ENCODE results near the gene FLYWCH1.

DNA sequence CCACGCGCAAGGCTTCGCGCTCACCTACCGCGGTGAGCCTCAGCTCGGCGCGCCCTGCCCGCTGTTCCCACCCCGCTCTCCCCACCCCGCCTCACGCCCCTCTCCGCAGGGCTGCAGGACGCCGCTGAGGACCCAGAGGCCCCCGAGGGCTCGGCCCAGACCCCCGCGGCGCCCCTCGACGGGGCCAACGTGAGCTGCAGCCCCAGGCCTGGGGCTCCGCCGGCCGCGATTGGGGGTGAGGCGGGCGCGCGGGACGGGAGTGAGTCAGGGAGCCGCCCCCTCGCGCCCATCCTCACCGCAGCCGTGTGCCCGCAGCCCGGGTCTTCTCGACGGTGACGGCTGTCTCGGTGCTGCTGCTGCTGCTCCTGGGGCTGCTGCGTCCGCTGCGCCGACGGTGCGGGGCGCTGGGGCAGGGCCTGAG is 55.5 kb downstream of the FLYWCH1 start:
- TF ChIP-seq, protein P1, sequence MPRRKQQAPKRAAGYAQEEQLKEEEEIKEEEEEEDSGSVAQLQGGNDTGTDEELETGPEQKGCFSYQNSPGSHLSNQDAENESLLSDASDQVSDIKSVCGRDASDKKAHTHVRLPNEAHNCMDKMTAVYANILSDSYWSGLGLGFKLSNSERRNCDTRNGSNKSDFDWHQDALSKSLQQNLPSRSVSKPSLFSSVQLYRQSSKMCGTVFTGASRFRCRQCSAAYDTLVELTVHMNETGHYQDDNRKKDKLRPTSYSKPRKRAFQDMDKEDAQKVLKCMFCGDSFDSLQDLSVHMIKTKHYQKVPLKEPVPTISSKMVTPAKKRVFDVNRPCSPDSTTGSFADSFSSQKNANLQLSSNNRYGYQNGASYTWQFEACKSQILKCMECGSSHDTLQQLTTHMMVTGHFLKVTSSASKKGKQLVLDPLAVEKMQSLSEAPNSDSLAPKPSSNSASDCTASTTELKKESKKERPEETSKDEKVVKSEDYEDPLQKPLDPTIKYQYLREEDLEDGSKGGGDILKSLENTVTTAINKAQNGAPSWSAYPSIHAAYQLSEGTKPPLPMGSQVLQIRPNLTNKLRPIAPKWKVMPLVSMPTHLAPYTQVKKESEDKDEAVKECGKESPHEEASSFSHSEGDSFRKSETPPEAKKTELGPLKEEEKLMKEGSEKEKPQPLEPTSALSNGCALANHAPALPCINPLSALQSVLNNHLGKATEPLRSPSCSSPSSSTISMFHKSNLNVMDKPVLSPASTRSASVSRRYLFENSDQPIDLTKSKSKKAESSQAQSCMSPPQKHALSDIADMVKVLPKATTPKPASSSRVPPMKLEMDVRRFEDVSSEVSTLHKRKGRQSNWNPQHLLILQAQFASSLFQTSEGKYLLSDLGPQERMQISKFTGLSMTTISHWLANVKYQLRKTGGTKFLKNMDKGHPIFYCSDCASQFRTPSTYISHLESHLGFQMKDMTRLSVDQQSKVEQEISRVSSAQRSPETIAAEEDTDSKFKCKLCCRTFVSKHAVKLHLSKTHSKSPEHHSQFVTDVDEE (CRISPR knock-in tag; IDR thresholded peaks at IDR 0.05), result no peak
- TF ChIP-seq ARNTL (CRISPR knock-in tag; IDR thresholded peaks at IDR 0.05; ENCODE audit: borderline replicate concordance, low read depth) (no peak), PPARA (CRISPR knock-in tag; IDR thresholded peaks at IDR 0.05; ENCODE audit: borderline replicate concordance) (no peak), TCF4 (CRISPR knock-in tag; IDR thresholded peaks at IDR 0.05; ENCODE audit: borderline replicate concordance) (no peak), OSR1 (CRISPR knock-in tag; IDR thresholded peaks at IDR 0.05) (no peak), ZC3H10 (CRISPR knock-in tag; IDR thresholded peaks at IDR 0.05) (no peak), GLIS3 (CRISPR knock-in tag; IDR thresholded peaks at IDR 0.05) (no peak), ESRRG (CRISPR knock-in tag; IDR thresholded peaks at IDR 0.05) (no peak), RARB (CRISPR knock-in tag; IDR thresholded peaks at IDR 0.05) (no peak), ZNF565 (CRISPR knock-in tag; conservative IDR thresholded peaks at IDR 0.05; ENCODE audit: low read depth) (no peak), TOX (CRISPR knock-in tag; IDR thresholded peaks at IDR 0.05; ENCODE audit: borderline replicate concordance) (no peak), ZFP3 (CRISPR knock-in tag; IDR thresholded peaks at IDR 0.05) (no peak)
- TF ChIP-seq, protein P2, sequence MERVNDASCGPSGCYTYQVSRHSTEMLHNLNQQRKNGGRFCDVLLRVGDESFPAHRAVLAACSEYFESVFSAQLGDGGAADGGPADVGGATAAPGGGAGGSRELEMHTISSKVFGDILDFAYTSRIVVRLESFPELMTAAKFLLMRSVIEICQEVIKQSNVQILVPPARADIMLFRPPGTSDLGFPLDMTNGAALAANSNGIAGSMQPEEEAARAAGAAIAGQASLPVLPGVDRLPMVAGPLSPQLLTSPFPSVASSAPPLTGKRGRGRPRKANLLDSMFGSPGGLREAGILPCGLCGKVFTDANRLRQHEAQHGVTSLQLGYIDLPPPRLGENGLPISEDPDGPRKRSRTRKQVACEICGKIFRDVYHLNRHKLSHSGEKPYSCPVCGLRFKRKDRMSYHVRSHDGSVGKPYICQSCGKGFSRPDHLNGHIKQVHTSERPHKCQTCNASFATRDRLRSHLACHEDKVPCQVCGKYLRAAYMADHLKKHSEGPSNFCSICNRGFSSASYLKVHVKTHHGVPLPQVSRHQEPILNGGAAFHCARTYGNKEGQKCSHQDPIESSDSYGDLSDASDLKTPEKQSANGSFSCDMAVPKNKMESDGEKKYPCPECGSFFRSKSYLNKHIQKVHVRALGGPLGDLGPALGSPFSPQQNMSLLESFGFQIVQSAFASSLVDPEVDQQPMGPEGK (CRISPR knock-in tag; IDR thresholded peaks at IDR 0.05; ENCODE audit: borderline replicate concordance), result no peak
- TF ChIP-seq, protein P3, sequence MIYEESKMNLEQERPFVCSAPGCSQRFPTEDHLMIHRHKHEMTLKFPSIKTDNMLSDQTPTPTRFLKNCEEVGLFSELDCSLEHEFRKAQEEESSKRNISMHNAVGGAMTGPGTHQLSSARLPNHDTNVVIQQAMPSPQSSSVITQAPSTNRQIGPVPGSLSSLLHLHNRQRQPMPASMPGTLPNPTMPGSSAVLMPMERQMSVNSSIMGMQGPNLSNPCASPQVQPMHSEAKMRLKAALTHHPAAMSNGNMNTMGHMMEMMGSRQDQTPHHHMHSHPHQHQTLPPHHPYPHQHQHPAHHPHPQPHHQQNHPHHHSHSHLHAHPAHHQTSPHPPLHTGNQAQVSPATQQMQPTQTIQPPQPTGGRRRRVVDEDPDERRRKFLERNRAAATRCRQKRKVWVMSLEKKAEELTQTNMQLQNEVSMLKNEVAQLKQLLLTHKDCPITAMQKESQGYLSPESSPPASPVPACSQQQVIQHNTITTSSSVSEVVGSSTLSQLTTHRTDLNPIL (CRISPR knock-in tag; IDR thresholded peaks at IDR 0.05; ENCODE audit: low read depth), result no peak
